Measurements from ENCODE around the gene SLC16A1.

The SLC16A1 gene

DNA sequence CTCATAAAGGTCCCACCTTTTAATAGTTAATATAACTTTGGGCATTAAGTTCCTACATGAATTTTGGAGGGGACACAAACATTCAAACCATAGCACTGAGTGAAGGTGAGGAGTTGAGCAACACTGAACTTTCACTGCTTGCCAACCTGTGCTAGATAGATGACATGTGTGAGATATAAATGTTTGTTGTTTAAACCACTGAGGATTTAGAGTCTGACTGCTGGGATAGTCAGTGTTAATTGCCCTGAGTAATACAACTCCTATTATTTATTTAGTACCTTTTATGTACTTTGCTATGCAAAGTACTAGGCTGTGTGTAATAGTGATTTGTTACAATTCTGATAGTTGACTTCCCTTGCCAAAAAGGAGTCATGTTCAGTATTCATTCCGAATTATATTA, 32.4 kb upstream of the SLC16A1 start:
- no peaks in the 10 kb centered on the region for H3K9me3 ChIP-seq (ENCODE audit: insufficient read depth, low read depth, low read length)
- no peak overlapping the region for H3K4me2 ChIP-seq (ENCODE audit: low read depth, low read length, poor library complexity, severe bottlenecking)
- no peaks in the 10 kb centered on the region for H3K27me3 ChIP-seq (ENCODE audit: insufficient read depth, low read length, poor library complexity, severe bottlenecking)
- H3K36me3 ChIP-seq (ENCODE audit: insufficient read depth, low read length) = no peaks in the 10 kb centered on the region
- no peak overlapping the region for H3K9ac ChIP-seq (ENCODE audit: low read depth, low read length, poor library complexity, severe bottlenecking)
- H2AFZ ChIP-seq (ENCODE audit: low read length) = no peak overlapping the region
- H3K4me3 ChIP-seq (ENCODE audit: low read length, poor library complexity, severe bottlenecking) = no peak overlapping the region
- H3F3A ChIP-seq (ENCODE audit: low read depth) = no peaks in the 10 kb centered on the region
- H3K79me2 ChIP-seq (ENCODE audit: insufficient read depth, low read length) = no peaks in the 10 kb centered on the region
- no peaks in the 10 kb centered on the region for H4K20me1 ChIP-seq (ENCODE audit: insufficient read depth, low read length, poor library complexity, severe bottlenecking)
- no peaks in the 10 kb centered on the region for H3K9me2 ChIP-seq (replicated peaks; ENCODE audit: low read depth, low read length)
- TF ChIP-seq, protein P1, sequence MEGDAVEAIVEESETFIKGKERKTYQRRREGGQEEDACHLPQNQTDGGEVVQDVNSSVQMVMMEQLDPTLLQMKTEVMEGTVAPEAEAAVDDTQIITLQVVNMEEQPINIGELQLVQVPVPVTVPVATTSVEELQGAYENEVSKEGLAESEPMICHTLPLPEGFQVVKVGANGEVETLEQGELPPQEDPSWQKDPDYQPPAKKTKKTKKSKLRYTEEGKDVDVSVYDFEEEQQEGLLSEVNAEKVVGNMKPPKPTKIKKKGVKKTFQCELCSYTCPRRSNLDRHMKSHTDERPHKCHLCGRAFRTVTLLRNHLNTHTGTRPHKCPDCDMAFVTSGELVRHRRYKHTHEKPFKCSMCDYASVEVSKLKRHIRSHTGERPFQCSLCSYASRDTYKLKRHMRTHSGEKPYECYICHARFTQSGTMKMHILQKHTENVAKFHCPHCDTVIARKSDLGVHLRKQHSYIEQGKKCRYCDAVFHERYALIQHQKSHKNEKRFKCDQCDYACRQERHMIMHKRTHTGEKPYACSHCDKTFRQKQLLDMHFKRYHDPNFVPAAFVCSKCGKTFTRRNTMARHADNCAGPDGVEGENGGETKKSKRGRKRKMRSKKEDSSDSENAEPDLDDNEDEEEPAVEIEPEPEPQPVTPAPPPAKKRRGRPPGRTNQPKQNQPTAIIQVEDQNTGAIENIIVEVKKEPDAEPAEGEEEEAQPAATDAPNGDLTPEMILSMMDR (conservative IDR thresholded peaks at IDR 0.05; ENCODE audit: low read length) = no peak
- TF ChIP-seq EZH2phosphoT487 (IDR thresholded peaks at IDR 0.05; ENCODE audit: borderline replicate concordance) = no peak
- H3K4me1 ChIP-seq (ENCODE audit: insufficient read depth, low read length, poor library complexity, severe bottlenecking) = no peaks in the 10 kb centered on the region

DNA sequence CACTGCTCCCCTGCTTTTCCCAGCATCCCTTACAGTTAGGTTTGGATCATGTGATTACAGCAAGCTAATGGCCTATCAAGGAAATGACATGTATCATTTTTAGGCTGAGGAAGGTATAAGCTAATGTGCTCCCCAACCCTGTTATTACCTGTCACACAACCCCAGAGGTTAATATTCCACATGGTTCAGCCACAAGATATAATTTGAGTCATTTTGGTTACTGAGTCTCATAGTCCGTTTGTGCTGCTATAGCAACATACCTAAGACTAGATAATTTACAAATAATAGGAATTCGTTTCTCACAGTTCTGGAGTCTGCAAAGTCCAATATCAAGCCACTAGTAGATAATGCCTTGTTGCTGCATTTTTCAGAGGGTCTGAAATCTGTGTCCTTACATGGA, 29.1 kb upstream of the SLC16A1 start:
- H3K9me2 ChIP-seq (replicated peaks; ENCODE audit: low read depth, low read length) = no peaks in the 10 kb centered on the region
- H3F3A ChIP-seq (ENCODE audit: low read depth) = no peaks in the 10 kb centered on the region
- no peaks in the 10 kb centered on the region for H3K4me1 ChIP-seq (ENCODE audit: insufficient read depth, low read length, poor library complexity, severe bottlenecking)
- H3K9me3 ChIP-seq (ENCODE audit: insufficient read depth, low read depth, low read length) = no peaks in the 10 kb centered on the region
- no peaks in the 10 kb centered on the region for H3K27me3 ChIP-seq (ENCODE audit: insufficient read depth, low read length, poor library complexity, severe bottlenecking)
- no peaks in the 10 kb centered on the region for H4K20me1 ChIP-seq (ENCODE audit: insufficient read depth, low read length, poor library complexity, severe bottlenecking)
- H3K79me2 ChIP-seq (ENCODE audit: insufficient read depth, low read length) = no peaks in the 10 kb centered on the region
- no peak overlapping the region for H3K4me2 ChIP-seq (ENCODE audit: low read depth, low read length, poor library complexity, severe bottlenecking)
- H3K36me3 ChIP-seq (ENCODE audit: insufficient read depth, low read length) = no peaks in the 10 kb centered on the region
- H3K9ac ChIP-seq (ENCODE audit: low read depth, low read length, poor library complexity, severe bottlenecking) = no peak overlapping the region
- H2AFZ ChIP-seq (ENCODE audit: low read length) = no peak overlapping the region
- no peak overlapping the region for H3K4me3 ChIP-seq (ENCODE audit: low read length, poor library complexity, severe bottlenecking)
- TF ChIP-seq EZH2phosphoT487 (IDR thresholded peaks at IDR 0.05; ENCODE audit: borderline replicate concordance) = no peak
- TF ChIP-seq, protein P1 (conservative IDR thresholded peaks at IDR 0.05; ENCODE audit: low read length) = no peak

DNA sequence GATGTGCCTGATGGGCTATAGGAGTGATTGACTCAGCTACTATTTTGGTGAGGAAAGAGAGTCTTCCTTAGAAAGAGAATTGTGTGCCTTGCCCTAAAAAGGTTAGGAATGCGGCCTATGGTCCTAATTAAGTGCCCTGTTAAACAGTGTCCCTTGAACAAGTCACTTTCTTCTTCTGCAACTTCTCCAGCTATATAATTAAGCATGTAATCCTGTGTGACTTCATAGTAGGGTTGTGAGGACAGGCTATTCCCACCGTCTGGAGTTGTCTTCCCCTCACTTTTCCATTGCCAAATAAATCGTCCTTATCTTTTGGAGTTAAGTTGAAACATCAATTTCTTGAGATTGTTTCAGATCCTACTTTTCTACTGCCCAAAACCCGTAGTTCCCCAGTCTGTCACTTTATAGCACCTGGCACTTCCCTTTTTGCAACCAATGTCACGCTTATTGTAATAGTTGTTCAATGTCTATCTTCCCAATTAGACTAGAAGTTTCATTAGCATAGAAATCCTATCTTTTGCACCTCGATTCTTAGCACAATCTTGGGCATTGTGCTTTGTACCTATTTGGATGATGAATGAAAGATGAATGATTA, 27.6 kb upstream of the SLC16A1 start:
- Histone ChIP-seq H3K79me2 (ENCODE audit: insufficient read depth, low read length) (no peaks in the 10 kb centered on the region), H3K4me1 (ENCODE audit: insufficient read depth, low read length, poor library complexity, severe bottlenecking) (no peaks in the 10 kb centered on the region), H3K27me3 (ENCODE audit: insufficient read depth, low read length, poor library complexity, severe bottlenecking) (no peaks in the 10 kb centered on the region), H2AFZ (ENCODE audit: low read length) (no peak overlapping the region), H4K20me1 (ENCODE audit: insufficient read depth, low read length, poor library complexity, severe bottlenecking) (no peaks in the 10 kb centered on the region), H3K9me3 (ENCODE audit: insufficient read depth, low read depth, low read length) (no peaks in the 10 kb centered on the region), H3F3A (ENCODE audit: low read depth) (no peaks in the 10 kb centered on the region), H3K4me2 (ENCODE audit: low read depth, low read length, poor library complexity, severe bottlenecking) (no peak overlapping the region), H3K9ac (ENCODE audit: low read depth, low read length, poor library complexity, severe bottlenecking) (no peak overlapping the region), H3K36me3 (ENCODE audit: insufficient read depth, low read length) (no peaks in the 10 kb centered on the region), H3K9me2 (replicated peaks; ENCODE audit: low read depth, low read length) (no peaks in the 10 kb centered on the region), H3K4me3 (ENCODE audit: low read length, poor library complexity, severe bottlenecking) (no peak overlapping the region)
- TF ChIP-seq EZH2phosphoT487 (IDR thresholded peaks at IDR 0.05; ENCODE audit: borderline replicate concordance) = no peak
- TF ChIP-seq, protein P1 (conservative IDR thresholded peaks at IDR 0.05; ENCODE audit: low read length) = no peak
